SK-N-SH treated with all-trans-retinoic acid at 6 μM for 48 hours (cell line): Measurements from ENCODE around the gene RUNX3.
A peak's percentile ranks its signal among the peaks of the same experiment; 100 is the strongest.

Experiments used
- ATAC-seq: fragments of 200-7000 bp; cut with Tn5 transposase; 3 replicates; pipeline ENCODE4 v1.9.1; 2020; ENCODE audit warnings: mild to moderate bottlenecking, moderate library complexity
- ARNTL ChIP-seq: fragments of 450-650 bp; formaldehyde crosslinking; IDR thresholded peaks from 2 replicates; pipeline ENCODE4 v1.5.0; 2020; ENCODE audit warnings: low read depth, mild to moderate bottlenecking, moderate library complexity, borderline replicate concordance
- BACH2 ChIP-seq: fragments of 250-450 bp; sonication (Bioruptor Pico); IDR thresholded peaks from 2 replicates; pipeline ENCODE4 v1.9.0; 2021; ENCODE audit warnings: mild to moderate bottlenecking, borderline replicate concordance
- CSDC2 ChIP-seq: fragments of 250-450 bp; sonication (Bioruptor Pico); IDR thresholded peaks from 2 replicates; pipeline ENCODE4 v1.5.0; 2020; ENCODE audit warnings: mild to moderate bottlenecking, moderate library complexity
- ESRRG ChIP-seq: fragments of 250-450 bp; sonication (Bioruptor Pico); IDR thresholded peaks from 2 replicates; pipeline ENCODE4 v1.6.1; 2021; ENCODE audit warnings: mild to moderate bottlenecking
- GLIS3 ChIP-seq: fragments of 250-450 bp; sonication (Bioruptor Pico); IDR thresholded peaks from 2 replicates; pipeline ENCODE4 v1.5.0; 2020; ENCODE audit warnings: mild to moderate bottlenecking, moderate library complexity
- ISL1 ChIP-seq: fragments of 250-450 bp; sonication (Bioruptor Pico); IDR thresholded peaks from 2 replicates; pipeline ENCODE4 v2.1.2; 2022; ENCODE audit warnings: mild to moderate bottlenecking, moderate library complexity
- OSR1 ChIP-seq: fragments of 250-450 bp; sonication (Bioruptor Pico); IDR thresholded peaks from 2 replicates; pipeline ENCODE4 v1.8.0; 2022; ENCODE audit warnings: moderate library complexity, mild to moderate bottlenecking, inconsistent platforms
- PPARA ChIP-seq: fragments of 250-450 bp; sonication (Bioruptor Pico); IDR thresholded peaks from 2 replicates; pipeline ENCODE4 v1.5.0; 2020; ENCODE audit warnings: mild to moderate bottlenecking, borderline replicate concordance
- RARB ChIP-seq: fragments of 250-450 bp; sonication (Bioruptor Pico); IDR thresholded peaks from 2 replicates; pipeline ENCODE4 v1.8.0; 2021; ENCODE audit warnings: mild to moderate bottlenecking, moderate library complexity
- SNAI2 ChIP-seq: fragments of 250-450 bp; sonication (Bioruptor Pico); IDR thresholded peaks from 2 replicates; pipeline ENCODE4 v1.5.0; 2020; ENCODE audit warnings: mild to moderate bottlenecking, moderate library complexity
- TOX ChIP-seq: fragments of 250-450 bp; sonication (Bioruptor Pico); IDR thresholded peaks from 2 replicates; pipeline ENCODE4 v1.8.0; 2021; ENCODE audit warnings: mild to moderate bottlenecking, moderate library complexity, borderline replicate concordance
- ZC3H10 ChIP-seq: fragments of 250-450 bp; sonication (Bioruptor Pico); IDR thresholded peaks from 2 replicates; pipeline ENCODE4 v1.5.1; 2021; ENCODE audit warnings: mild to moderate bottlenecking, moderate library complexity
- ZFP3 ChIP-seq: fragments of 250-450 bp; sonication (Bioruptor Pico); IDR thresholded peaks from 2 replicates; pipeline ENCODE4 v1.5.0; 2020; ENCODE audit warnings: mild to moderate bottlenecking, moderate library complexity
- ZFP30 ChIP-seq: fragments of 450-650 bp; formaldehyde crosslinking; IDR thresholded peaks from 2 replicates; pipeline ENCODE4 v1.5.0; 2022; ENCODE audit warnings: mild to moderate bottlenecking, moderate library complexity
- ZNF565 ChIP-seq: fragments of 450-650 bp; formaldehyde crosslinking; conservative IDR thresholded peaks from 2 replicates; pipeline ENCODE4 v1.5.0; 2020; ENCODE audit warnings: low read depth, mild to moderate bottlenecking, moderate library complexity
- ZNF70 ChIP-seq: fragments of 450-650 bp; formaldehyde crosslinking; IDR thresholded peaks from 2 replicates; pipeline ENCODE4 v1.5.0; 2020; ENCODE audit warnings: mild to moderate bottlenecking, moderate library complexity
- ZNF8 ChIP-seq: fragments of 450-650 bp; formaldehyde crosslinking; IDR thresholded peaks from 2 replicates; pipeline ENCODE4 v1.5.0; 2020; ENCODE audit warnings: mild to moderate bottlenecking, moderate library complexity
- TF ChIP-seq, protein P1 (sequence below): fragments of 250-450 bp; sonication (Bioruptor Pico); IDR thresholded peaks from 2 replicates; pipeline ENCODE4 v1.5.0; 2020; ENCODE audit warnings: mild to moderate bottlenecking, moderate library complexity
- TF ChIP-seq, protein P2 (sequence below): fragments of 250-450 bp; sonication (Bioruptor Pico); IDR thresholded peaks from 2 replicates; pipeline ENCODE4 v1.8.0; 2020; ENCODE audit warnings: mild to moderate bottlenecking, moderate library complexity, borderline replicate concordance
- TF ChIP-seq, protein P3 (sequence below): fragments of 250-450 bp; sonication (Bioruptor Pico); IDR thresholded peaks from 2 replicates; pipeline ENCODE4 v1.5.1; 2020; ENCODE audit warnings: low read depth, mild to moderate bottlenecking, moderate library complexity
- TF ChIP-seq, protein P4 (sequence below): fragments of 250-450 bp; sonication (Bioruptor Pico); IDR thresholded peaks from 2 replicates; pipeline ENCODE4 v1.5.1; 2021; ENCODE audit warnings: mild to moderate bottlenecking, moderate library complexity

The RUNX3 gene

DNA sequence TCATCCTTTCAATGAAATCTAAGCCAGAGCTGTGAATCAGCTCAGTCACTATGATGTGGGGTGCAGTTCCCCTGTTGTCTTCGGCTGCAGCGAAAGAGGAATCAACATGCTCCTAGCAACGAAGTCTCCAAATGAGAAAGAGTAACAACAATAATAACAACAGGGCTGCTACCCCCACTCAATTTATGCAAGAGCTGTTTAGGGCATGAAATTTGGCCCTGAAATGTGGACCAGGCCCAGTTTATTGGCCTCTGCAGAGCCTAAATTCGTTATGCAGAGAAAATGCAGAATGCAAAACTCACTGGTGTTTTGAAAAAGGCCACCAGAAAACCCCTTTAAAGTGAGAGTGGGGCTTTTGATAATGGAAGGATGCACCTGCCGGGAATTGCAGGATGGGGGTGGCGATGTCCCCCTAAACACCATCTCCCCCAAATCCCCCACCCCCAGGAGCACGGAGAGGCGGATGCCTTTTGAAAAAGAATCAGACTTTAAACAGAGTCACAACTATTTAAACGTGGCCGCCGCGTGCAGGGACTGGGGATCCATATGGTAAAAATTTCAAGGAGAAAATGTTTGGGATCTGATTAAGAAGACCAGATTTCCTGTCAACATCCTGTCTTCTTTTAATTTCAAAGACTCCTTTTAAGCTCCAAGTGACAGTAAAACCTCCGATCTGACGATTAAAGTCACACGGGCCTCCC lies 1.9 kb downstream of the RUNX3 start:
- TF ChIP-seq, protein P1, sequence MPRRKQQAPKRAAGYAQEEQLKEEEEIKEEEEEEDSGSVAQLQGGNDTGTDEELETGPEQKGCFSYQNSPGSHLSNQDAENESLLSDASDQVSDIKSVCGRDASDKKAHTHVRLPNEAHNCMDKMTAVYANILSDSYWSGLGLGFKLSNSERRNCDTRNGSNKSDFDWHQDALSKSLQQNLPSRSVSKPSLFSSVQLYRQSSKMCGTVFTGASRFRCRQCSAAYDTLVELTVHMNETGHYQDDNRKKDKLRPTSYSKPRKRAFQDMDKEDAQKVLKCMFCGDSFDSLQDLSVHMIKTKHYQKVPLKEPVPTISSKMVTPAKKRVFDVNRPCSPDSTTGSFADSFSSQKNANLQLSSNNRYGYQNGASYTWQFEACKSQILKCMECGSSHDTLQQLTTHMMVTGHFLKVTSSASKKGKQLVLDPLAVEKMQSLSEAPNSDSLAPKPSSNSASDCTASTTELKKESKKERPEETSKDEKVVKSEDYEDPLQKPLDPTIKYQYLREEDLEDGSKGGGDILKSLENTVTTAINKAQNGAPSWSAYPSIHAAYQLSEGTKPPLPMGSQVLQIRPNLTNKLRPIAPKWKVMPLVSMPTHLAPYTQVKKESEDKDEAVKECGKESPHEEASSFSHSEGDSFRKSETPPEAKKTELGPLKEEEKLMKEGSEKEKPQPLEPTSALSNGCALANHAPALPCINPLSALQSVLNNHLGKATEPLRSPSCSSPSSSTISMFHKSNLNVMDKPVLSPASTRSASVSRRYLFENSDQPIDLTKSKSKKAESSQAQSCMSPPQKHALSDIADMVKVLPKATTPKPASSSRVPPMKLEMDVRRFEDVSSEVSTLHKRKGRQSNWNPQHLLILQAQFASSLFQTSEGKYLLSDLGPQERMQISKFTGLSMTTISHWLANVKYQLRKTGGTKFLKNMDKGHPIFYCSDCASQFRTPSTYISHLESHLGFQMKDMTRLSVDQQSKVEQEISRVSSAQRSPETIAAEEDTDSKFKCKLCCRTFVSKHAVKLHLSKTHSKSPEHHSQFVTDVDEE, result no peak
- no peak for TF ChIP-seq ZNF70 (CRISPR knock-in tag)
- no peak for TF ChIP-seq ZC3H10 (CRISPR knock-in tag)
- TF ChIP-seq RARB (CRISPR knock-in tag), result no peak
- TF ChIP-seq TOX, result no peak
- TF ChIP-seq GLIS3 (CRISPR knock-in tag), result no peak
- TF ChIP-seq CSDC2 (CRISPR knock-in tag), result no peak
- no peak for TF ChIP-seq ZFP30 (CRISPR knock-in tag)
- TF ChIP-seq ISL1 (CRISPR knock-in tag), result no peak
- TF ChIP-seq PPARA (CRISPR knock-in tag), result no peak
- no peak for TF ChIP-seq ESRRG (CRISPR knock-in tag)
- TF ChIP-seq, protein P2, sequence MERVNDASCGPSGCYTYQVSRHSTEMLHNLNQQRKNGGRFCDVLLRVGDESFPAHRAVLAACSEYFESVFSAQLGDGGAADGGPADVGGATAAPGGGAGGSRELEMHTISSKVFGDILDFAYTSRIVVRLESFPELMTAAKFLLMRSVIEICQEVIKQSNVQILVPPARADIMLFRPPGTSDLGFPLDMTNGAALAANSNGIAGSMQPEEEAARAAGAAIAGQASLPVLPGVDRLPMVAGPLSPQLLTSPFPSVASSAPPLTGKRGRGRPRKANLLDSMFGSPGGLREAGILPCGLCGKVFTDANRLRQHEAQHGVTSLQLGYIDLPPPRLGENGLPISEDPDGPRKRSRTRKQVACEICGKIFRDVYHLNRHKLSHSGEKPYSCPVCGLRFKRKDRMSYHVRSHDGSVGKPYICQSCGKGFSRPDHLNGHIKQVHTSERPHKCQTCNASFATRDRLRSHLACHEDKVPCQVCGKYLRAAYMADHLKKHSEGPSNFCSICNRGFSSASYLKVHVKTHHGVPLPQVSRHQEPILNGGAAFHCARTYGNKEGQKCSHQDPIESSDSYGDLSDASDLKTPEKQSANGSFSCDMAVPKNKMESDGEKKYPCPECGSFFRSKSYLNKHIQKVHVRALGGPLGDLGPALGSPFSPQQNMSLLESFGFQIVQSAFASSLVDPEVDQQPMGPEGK (CRISPR knock-in tag), result no peak
- no peak for TF ChIP-seq OSR1
- TF ChIP-seq ZNF8, result no peak
- TF ChIP-seq, protein P3, sequence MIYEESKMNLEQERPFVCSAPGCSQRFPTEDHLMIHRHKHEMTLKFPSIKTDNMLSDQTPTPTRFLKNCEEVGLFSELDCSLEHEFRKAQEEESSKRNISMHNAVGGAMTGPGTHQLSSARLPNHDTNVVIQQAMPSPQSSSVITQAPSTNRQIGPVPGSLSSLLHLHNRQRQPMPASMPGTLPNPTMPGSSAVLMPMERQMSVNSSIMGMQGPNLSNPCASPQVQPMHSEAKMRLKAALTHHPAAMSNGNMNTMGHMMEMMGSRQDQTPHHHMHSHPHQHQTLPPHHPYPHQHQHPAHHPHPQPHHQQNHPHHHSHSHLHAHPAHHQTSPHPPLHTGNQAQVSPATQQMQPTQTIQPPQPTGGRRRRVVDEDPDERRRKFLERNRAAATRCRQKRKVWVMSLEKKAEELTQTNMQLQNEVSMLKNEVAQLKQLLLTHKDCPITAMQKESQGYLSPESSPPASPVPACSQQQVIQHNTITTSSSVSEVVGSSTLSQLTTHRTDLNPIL (CRISPR knock-in tag), result no peak
- TF ChIP-seq, protein P4, sequence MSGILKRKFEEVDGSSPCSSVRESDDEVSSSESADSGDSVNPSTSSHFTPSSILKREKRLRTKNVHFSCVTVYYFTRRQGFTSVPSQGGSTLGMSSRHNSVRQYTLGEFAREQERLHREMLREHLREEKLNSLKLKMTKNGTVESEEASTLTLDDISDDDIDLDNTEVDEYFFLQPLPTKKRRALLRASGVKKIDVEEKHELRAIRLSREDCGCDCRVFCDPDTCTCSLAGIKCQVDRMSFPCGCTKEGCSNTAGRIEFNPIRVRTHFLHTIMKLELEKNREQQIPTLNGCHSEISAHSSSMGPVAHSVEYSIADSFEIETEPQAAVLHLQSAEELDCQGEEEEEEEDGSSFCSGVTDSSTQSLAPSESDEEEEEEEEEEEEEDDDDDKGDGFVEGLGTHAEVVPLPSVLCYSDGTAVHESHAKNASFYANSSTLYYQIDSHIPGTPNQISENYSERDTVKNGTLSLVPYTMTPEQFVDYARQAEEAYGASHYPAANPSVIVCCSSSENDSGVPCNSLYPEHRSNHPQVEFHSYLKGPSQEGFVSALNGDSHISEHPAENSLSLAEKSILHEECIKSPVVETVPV (CRISPR knock-in tag), result no peak
- no peak for TF ChIP-seq ZFP3
- TF ChIP-seq ZNF565 (CRISPR knock-in tag), result no peak
- no peak for ATAC-seq

DNA sequence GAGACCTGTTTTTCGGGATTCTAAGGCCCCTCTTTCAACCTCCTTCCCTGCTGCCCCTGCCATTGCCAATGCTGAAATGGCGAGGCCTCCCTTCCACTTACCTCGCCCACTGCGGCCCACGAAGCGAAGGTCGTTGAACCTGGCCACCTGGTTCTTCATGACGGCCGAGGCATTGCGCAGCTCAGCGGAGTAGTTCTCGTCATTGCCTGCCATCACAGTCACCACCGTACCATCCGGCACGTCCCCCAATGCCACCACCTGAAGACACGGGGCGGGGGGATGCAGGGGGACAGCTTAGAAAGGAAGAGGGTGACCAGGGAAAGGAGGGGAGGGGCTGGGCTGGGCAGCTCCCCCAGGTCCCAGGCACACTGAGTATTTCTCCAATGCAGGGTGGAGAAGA lies 2.6 kb downstream of the RUNX3 start:
- TF ChIP-seq ZFP30 (CRISPR knock-in tag), result no peak
- no peak for ATAC-seq

DNA sequence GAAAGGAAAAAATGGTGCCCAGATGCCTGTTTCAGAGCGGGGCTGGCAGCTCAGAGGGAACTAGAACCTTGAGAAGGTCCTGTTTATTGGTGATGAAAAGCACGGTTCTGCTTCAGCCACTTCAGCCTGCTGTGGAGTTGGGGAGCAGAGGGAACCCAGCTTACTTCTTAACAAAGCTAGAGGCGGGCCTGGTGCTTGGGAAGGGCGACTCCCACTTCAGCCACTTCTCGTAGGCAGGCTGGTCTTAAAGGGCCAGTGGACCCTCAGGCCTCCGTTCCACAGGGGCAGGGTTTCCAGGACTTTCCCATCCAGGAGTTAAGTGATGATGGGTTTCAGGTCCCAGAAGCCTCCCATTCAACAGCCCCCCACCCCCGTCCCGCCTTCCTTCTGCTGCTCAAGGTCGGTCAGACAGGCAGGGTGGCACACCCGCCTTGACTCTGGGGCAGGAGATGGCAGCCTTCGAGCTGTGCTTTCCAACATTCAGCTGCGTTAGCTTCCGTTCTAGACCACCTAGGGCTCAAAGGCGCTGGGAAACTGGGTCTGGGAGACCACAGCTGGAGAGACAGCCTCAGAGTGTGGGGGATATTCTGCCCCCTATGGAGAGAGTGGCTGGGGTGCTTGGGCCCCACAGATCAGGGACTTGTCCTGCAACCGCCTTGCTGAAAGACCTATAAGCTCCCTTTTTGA lies 3.4 kb downstream of the RUNX3 start:
- no peak for TF ChIP-seq BACH2
- TF ChIP-seq ARNTL (CRISPR knock-in tag), result no peak
- no peak for TF ChIP-seq SNAI2 (CRISPR knock-in tag)
- TF ChIP-seq OSR1, result no peak
- no peak for TF ChIP-seq PPARA (CRISPR knock-in tag)
- ATAC-seq, result peak; percentile 49

DNA sequence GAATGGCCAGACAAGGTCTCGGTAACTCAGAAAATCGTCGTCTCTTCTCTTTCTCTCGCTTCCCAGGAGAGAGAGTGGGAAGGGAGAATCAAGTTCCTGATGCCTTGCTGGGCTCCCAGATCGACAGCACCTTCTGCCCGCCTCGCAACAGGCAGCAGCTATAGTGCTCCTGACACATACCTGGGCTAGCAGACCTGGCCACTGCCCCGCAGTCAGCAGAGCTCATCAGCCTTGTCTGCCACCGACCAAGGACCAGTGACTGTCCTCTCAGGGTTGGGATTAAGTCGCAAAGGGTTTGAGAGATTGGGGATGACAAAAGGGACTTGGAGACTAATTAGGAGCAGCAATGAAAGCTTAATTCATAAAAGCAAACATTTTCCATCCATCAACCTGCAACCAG lies 4.1 kb downstream of the RUNX3 start:
- no peak for ATAC-seq
- TF ChIP-seq, protein P1, result no peak
- TF ChIP-seq ZNF8 (no peak), ZFP30 (CRISPR knock-in tag) (no peak), ZC3H10 (CRISPR knock-in tag) (no peak), CSDC2 (CRISPR knock-in tag) (no peak), TOX (no peak), SNAI2 (CRISPR knock-in tag) (no peak), ZFP3 (no peak), OSR1 (no peak), GLIS3 (CRISPR knock-in tag) (no peak)
- TF ChIP-seq, protein P3 (CRISPR knock-in tag), result no peak
- TF ChIP-seq, protein P2 (CRISPR knock-in tag), result no peak
- TF ChIP-seq, all 23 proteins: peak for 0
